Glutamatergic neuron (in vitro differentiated cells): ENCODE results near the gene CCDC110. TPM values are rescaled to one million over a fixed set of nuclear protein-coding genes. Genes with fewer than 3 reads are reported as not detected.
A peak's percentile ranks its signal among the peaks of the same experiment; 100 is the strongest.
"Not testable (repeated sequence)": the region's sequence is repeated elsewhere in the genome, so short reads cannot be mapped to it uniquely, and the experiment has no call there.

Source experiments
- DNase-seq: peaks from one replicate; pipeline ENCODE4 v3.0.0; 2022
- H3K27ac Mint-ChIP-seq: one replicate; pipeline ENCODE4 v1.8.0; 2020; ENCODE audit warnings: mild to moderate bottlenecking, mixed read lengths, inconsistent platforms; ENCODE audit not compliant: unreplicated experiment
- H3K27me3 Mint-ChIP-seq: one replicate; pipeline ENCODE4 v1.8.0; 2020; ENCODE audit warnings: mild to moderate bottlenecking, moderate library complexity, mixed read lengths, inconsistent platforms; ENCODE audit not compliant: unreplicated experiment
- H3K36me3 Mint-ChIP-seq: one replicate; pipeline ENCODE4 v1.8.0; 2020; ENCODE audit warnings: mild to moderate bottlenecking, mixed read lengths, inconsistent platforms; ENCODE audit not compliant: unreplicated experiment
- H3K4me1 Mint-ChIP-seq: one replicate; pipeline ENCODE4 v1.8.0; 2020; ENCODE audit warnings: mild to moderate bottlenecking, low read depth, mixed read lengths, inconsistent platforms; ENCODE audit not compliant: unreplicated experiment
- H3K4me3 Mint-ChIP-seq: one replicate; pipeline ENCODE4 v1.8.0; 2020; ENCODE audit warnings: mild to moderate bottlenecking, mixed read lengths, inconsistent platforms; ENCODE audit not compliant: unreplicated experiment
- H3K9me3 Mint-ChIP-seq: one replicate; pipeline ENCODE4 v1.8.0; 2020; ENCODE audit warnings: mild to moderate bottlenecking, moderate library complexity, mixed read lengths, inconsistent platforms; ENCODE audit not compliant: unreplicated experiment
- total RNA-seq: library from RNA; stranded (reverse); fragmentation: NEBNext Ultra II Directional; extraction: Animal tissue kit (Norgen Biotek cat#: 25700); gene quantifications from one replicate; pipeline ENCODE4 v1.2.1, GENCODE V29; 2021; ENCODE audit not compliant: unreplicated experiment
- TF ChIP-seq, protein P1 (sequence below): fragments of 200-600 bp; sonication (generic); IDR thresholded peaks from one replicate; pipeline ENCODE4 v1.5.0; 2021; ENCODE audit not compliant: partially characterized antibody, unreplicated experiment

Gene CCDC110
- total RNA-seq, 1 donor from 2014 or later = 1.3 TPM

DNA sequence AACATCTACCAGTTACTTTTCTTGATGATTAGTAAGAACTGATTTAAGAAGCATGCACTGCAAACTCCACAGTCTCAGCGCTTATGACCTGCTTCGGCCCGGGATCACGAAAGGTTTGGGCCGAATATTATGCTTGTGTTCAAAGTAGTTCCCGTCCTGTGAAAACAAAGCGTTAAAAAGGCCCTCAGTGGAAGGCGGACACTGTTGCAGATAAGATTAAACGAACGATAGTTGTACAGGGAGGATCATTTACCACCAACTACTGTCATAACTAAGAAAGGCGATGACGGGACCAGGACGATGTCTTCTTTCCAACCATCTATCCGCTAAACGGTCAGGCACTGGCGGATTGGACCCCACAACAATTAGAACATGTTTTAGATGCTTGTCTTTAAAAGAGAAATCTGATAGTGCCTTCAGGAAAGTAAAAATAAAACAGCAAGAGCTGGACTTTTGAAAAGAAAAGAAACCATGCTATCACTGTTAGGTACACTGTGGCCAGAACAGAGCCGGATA is 42.7 kb upstream of the CCDC110 start:
- Mint-ChIP-seq H3K9me3 (peaks cover 2% of the 10 kb centered on the region), H3K4me1 (peaks cover 6% of the 10 kb centered on the region), H3K27me3 (peaks cover 3% of the 10 kb centered on the region), H3K36me3 (peaks cover 10% of the 10 kb centered on the region), H3K27ac (no peak overlapping the region), H3K4me3 (no peak overlapping the region)
- no peak for DNase-seq
- TF ChIP-seq, protein P1, sequence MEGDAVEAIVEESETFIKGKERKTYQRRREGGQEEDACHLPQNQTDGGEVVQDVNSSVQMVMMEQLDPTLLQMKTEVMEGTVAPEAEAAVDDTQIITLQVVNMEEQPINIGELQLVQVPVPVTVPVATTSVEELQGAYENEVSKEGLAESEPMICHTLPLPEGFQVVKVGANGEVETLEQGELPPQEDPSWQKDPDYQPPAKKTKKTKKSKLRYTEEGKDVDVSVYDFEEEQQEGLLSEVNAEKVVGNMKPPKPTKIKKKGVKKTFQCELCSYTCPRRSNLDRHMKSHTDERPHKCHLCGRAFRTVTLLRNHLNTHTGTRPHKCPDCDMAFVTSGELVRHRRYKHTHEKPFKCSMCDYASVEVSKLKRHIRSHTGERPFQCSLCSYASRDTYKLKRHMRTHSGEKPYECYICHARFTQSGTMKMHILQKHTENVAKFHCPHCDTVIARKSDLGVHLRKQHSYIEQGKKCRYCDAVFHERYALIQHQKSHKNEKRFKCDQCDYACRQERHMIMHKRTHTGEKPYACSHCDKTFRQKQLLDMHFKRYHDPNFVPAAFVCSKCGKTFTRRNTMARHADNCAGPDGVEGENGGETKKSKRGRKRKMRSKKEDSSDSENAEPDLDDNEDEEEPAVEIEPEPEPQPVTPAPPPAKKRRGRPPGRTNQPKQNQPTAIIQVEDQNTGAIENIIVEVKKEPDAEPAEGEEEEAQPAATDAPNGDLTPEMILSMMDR = no peak

GRCh38 chr4:185513489-185514181 is 42.1 kb upstream of the CCDC110 start:
- TF ChIP-seq, protein P1 = no peak
- Mint-ChIP-seq H3K36me3 (peaks cover 10% of the 10 kb centered on the region), H3K4me3 (no peak overlapping the region), H3K27me3 (peaks cover 3% of the 10 kb centered on the region), H3K4me1 (peaks cover 4% of the 10 kb centered on the region), H3K9me3 (peaks cover 2% of the 10 kb centered on the region), H3K27ac (peak overlapping the region; percentile 28)
- no peak for DNase-seq

DNA sequence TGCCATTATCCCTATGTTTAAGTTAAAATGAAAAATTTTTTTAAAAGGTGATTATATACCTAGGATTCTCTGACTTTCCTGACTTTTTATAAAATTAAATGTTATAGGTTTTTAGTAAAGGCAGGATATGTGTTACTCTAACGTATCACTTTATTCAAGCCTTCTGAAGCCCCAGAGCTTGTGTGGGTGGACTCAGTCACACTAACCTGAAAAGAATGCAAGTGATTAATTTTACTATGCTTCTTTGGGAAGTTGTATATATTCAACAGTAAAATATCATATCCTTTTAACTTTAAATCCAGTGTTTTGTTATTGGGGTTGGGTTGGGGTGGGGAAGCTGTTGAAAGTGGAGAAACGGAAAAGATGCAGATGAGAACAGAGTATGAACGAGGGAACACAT is 41.0 kb upstream of the CCDC110 start:
- Mint-ChIP-seq H3K27me3 (peaks cover 3% of the 10 kb centered on the region), H3K4me3 (no peak overlapping the region), H3K9me3 (peaks cover 2% of the 10 kb centered on the region), H3K27ac (no peak overlapping the region), H3K36me3 (peaks cover 10% of the 10 kb centered on the region), H3K4me1 (peaks cover 7% of the 10 kb centered on the region)
- TF ChIP-seq, protein P1 = no peak
- no peak for DNase-seq

GRCh38 chr4:185511243-185511642 is 39.7 kb upstream of the CCDC110 start:
- not testable (repeated sequence) for H3K36me3 Mint-ChIP-seq, H3K4me3 Mint-ChIP-seq, H3K27ac Mint-ChIP-seq, H3K27me3 Mint-ChIP-seq, H3K9me3 Mint-ChIP-seq, DNase-seq, H3K4me1 Mint-ChIP-seq

GRCh38 chr4:185510806-185511205 is 39.3 kb upstream of the CCDC110 start:
- Mint-ChIP-seq H3K4me3 (no peak overlapping the region), H3K27me3 (peaks cover 3% of the 10 kb centered on the region), H3K27ac (no peak overlapping the region), H3K36me3 (peaks cover 10% of the 10 kb centered on the region), H3K9me3 (peaks cover 2% of the 10 kb centered on the region), H3K4me1 (peaks cover 3% of the 10 kb centered on the region)
- TF ChIP-seq, protein P1 = no peak
- no peak for DNase-seq
